Measurements from ENCODE around the gene UFSP1.
"Not testable (repeated sequence)": the region's sequence is repeated elsewhere in the genome, so short reads cannot be mapped to it uniquely, and the experiment has no call there.

The UFSP1 gene

GRCh38 chr7:100933734-100934133 is 44.2 kb upstream of the UFSP1 start:
- TF ChIP-seq GLIS3 (CRISPR knock-in tag; IDR thresholded peaks at IDR 0.05): no peak
- TF ChIP-seq SNAI2 (CRISPR knock-in tag; IDR thresholded peaks at IDR 0.05): no peak
- no peak for TF ChIP-seq CREB5 (CRISPR knock-in tag; IDR thresholded peaks at IDR 0.05; ENCODE audit: low read depth)
- no peak for TF ChIP-seq TSHZ2 (CRISPR knock-in tag; IDR thresholded peaks at IDR 0.05)
- TF ChIP-seq ZC3H10 (CRISPR knock-in tag; IDR thresholded peaks at IDR 0.05): no peak
- no peak for TF ChIP-seq ESRRG (CRISPR knock-in tag; IDR thresholded peaks at IDR 0.05)
- TF ChIP-seq ZNF70 (CRISPR knock-in tag; IDR thresholded peaks at IDR 0.05): no peak
- TF ChIP-seq ARNTL (CRISPR knock-in tag; IDR thresholded peaks at IDR 0.05; ENCODE audit: borderline replicate concordance, low read depth): no peak
- TF ChIP-seq ISL1 (CRISPR knock-in tag; IDR thresholded peaks at IDR 0.05): no peak
- no peak for TF ChIP-seq ZNF565 (CRISPR knock-in tag; conservative IDR thresholded peaks at IDR 0.05; ENCODE audit: low read depth)
- no peak for TF ChIP-seq PATZ1 (CRISPR knock-in tag; IDR thresholded peaks at IDR 0.05; ENCODE audit: borderline replicate concordance)
- TF ChIP-seq BACH2 (CRISPR knock-in tag; IDR thresholded peaks at IDR 0.05; ENCODE audit: borderline replicate concordance): no peak
- no peak for TF ChIP-seq TCF4 (CRISPR knock-in tag; IDR thresholded peaks at IDR 0.05; ENCODE audit: borderline replicate concordance)
- no peak for ATAC-seq

GRCh38 chr7:100929808-100930174 is 40.3 kb upstream of the UFSP1 start:
- TF ChIP-seq TOX (CRISPR knock-in tag; IDR thresholded peaks at IDR 0.05; ENCODE audit: borderline replicate concordance) (no peak), ESRRG (CRISPR knock-in tag; IDR thresholded peaks at IDR 0.05) (no peak), ZNF8 (CRISPR knock-in tag; IDR thresholded peaks at IDR 0.05) (no peak), ZFP3 (CRISPR knock-in tag; IDR thresholded peaks at IDR 0.05) (no peak), PPARA (CRISPR knock-in tag; IDR thresholded peaks at IDR 0.05; ENCODE audit: borderline replicate concordance) (no peak), PATZ1 (CRISPR knock-in tag; IDR thresholded peaks at IDR 0.05; ENCODE audit: borderline replicate concordance) (no peak), OSR1 (CRISPR knock-in tag; IDR thresholded peaks at IDR 0.05) (no peak), CSDC2 (CRISPR knock-in tag; IDR thresholded peaks at IDR 0.05) (no peak), ARNTL (CRISPR knock-in tag; IDR thresholded peaks at IDR 0.05; ENCODE audit: borderline replicate concordance, low read depth) (no peak)
- ATAC-seq: no peak

- not testable (repeated sequence) for ATAC-seq
Measured at GRCh38 chr7:100923616-100924015, 34.1 kb upstream of the UFSP1 start.

- no peak for ATAC-seq
- TF ChIP-seq CSDC2 (CRISPR knock-in tag; IDR thresholded peaks at IDR 0.05) (no peak), ZNF8 (CRISPR knock-in tag; IDR thresholded peaks at IDR 0.05) (no peak), CREB5 (CRISPR knock-in tag; IDR thresholded peaks at IDR 0.05; ENCODE audit: low read depth) (no peak), ZFP30 (CRISPR knock-in tag; IDR thresholded peaks at IDR 0.05) (no peak), ZNF565 (CRISPR knock-in tag; conservative IDR thresholded peaks at IDR 0.05; ENCODE audit: low read depth) (no peak), TCF4 (CRISPR knock-in tag; IDR thresholded peaks at IDR 0.05; ENCODE audit: borderline replicate concordance) (no peak), GLIS3 (CRISPR knock-in tag; IDR thresholded peaks at IDR 0.05) (no peak), ESRRG (CRISPR knock-in tag; IDR thresholded peaks at IDR 0.05) (no peak), BACH2 (CRISPR knock-in tag; IDR thresholded peaks at IDR 0.05; ENCODE audit: borderline replicate concordance) (no peak), RARB (CRISPR knock-in tag; IDR thresholded peaks at IDR 0.05) (no peak), TSHZ2 (CRISPR knock-in tag; IDR thresholded peaks at IDR 0.05) (no peak), OSR1 (CRISPR knock-in tag; IDR thresholded peaks at IDR 0.05) (no peak), TOX (CRISPR knock-in tag; IDR thresholded peaks at IDR 0.05; ENCODE audit: borderline replicate concordance) (no peak), CSRNP3 (CRISPR knock-in tag; IDR thresholded peaks at IDR 0.05) (no peak)
Measured at GRCh38 chr7:100921039-100921438, 31.5 kb upstream of the UFSP1 start.

All from SK-N-SH treated with all-trans-retinoic acid at 6 μM for 48 hours (cell line).